Stimulated activated CD8-positive, alpha-beta memory T cell treated with anti-CD3 and anti-CD28 coated beads, Interleukin-7, amount 100 ng/mL, for 4 hours (primary cell): ENCODE data around the gene NAIF1.
"Not testable (repeated sequence)": the region's sequence is repeated elsewhere in the genome, so short reads cannot be mapped to it uniquely, and the experiment has no call there.

Source experiments
- DNase-seq, 2 donors: peaks; one replicate each; pipeline ENCODE4 v3.0.0-alpha.2; 2020; ENCODE audit warnings: low read depth in 2 of 2

The NAIF1 gene

DNA sequence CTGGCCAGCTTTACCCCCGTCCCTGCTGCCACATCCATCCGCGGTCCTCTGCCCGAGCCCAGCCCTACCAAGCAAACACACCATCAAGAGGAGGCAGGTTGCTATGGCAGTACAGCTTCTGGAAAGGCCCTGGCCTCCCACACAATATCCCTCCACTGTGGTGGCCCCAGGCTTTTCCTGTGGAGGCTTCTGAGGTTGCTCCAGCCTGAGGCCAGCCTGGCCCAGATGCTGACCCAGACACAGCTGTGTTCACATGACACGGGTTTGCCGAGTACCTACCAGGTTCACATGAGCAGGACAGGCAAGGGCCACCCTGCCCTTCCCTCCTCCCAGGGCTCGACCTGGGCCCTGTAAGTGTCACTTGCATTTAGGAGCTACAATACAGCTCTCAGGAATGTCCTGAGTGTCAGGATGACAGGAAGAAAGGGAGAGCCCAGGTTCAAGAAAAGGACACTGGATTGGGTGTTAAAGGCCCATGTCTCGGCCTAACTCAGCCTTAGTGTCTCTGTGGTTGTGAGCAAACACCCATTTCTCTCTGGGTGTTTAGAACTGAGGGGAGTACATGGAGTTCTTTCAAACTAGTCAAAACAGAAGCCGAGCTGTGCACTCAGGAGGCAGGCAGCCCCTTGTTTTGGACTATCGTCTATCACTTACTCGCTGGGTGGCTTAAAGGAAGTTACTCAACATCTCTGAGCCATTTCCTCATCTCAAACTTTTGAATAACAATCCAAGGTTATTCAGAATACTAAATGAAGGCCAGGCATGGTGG, 40.2 kb downstream of the NAIF1 start:
- DNase-seq = peak in 1 of 2 donors; percentile 27

DNA sequence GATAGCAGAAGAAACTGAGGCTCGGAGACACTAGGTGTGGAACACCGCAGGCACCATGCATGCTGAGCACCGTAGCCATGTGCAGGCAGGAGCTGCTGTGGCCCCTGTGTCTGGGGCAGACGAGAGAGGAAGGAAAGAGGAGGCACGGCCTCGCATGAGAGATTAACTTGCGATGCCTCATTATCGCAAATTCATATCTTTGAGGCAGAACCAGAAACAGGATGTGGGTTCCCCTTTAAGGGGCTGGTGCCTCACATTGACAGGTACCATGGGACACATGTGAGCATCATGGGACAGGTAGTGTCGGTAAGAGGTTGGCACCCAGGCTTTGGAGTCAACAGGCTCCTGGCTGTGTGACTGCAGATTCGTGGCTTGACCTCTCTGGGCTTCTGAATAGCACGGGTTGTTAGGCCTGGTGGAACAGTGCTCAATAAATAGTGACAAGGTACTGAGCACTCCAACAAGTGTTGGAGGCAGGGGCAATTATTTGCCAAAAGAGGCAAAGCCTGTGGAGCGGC, 40.8 kb downstream of the NAIF1 start:
- peak; percentile 59 to 71 for DNase-seq

DNA sequence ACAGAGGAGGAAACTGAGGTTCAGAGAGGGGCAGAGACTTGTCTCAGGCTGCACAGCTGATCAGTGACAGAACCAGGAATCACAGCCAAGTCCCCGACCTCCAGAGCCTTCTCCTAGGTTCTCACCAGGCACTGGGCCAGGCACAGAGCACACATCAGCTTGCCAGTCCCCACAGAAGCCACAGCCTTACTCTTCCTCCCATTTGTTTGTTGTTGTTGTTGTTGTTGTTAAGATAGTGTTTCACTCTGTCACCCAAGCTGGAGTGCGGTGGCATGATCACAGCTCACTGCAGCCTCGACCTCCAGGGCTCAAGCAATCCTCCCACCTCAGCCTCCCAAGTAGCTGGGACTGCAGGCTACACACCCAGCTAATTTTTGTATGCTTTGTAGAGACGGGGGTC, 41.4 kb downstream of the NAIF1 start:
- DNase-seq = no peak

- DNase-seq = no peak
Measured at GRCh38 chr9:128024761-128025308, 42.3 kb downstream of the NAIF1 start.

GRCh38 chr9:128023671-128024070, 43.4 kb downstream of the NAIF1 start:
- DNase-seq = not testable (repeated sequence)

- no peak for DNase-seq
Measured at GRCh38 chr9:128022886-128023285, 44.2 kb downstream of the NAIF1 start.

- no peak for DNase-seq
Measured at GRCh38 chr9:128021098-128021497, 46.0 kb downstream of the NAIF1 start.

GRCh38 chr9:128020692-128021091, 46.4 kb downstream of the NAIF1 start:
- no peak for DNase-seq

DNA sequence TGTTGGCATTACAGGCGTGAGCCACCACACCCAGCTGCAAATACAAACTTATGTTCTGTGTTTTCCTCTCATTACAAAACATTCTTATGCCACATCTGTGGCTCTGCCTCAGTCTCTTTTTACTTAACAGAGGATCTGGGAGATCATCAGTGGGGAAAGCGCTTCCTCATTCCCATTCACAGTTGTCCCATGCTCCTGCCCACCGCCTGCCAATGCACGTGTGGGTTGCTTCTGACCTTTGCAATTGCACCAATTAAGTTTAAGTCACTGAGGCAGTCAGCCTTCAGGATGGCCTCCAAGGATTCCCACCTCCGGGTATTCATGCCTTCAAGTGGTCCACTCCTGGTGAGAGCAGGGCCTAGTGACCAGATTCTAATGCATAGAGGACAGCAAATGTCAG, 51.4 kb downstream of the NAIF1 start:
- DNase-seq = no peak
